GM21723 (cell line): ENCODE measurements around the gene CDV3.
"Not testable (repeated sequence)": the region's sequence is repeated elsewhere in the genome, so short reads cannot be mapped to it uniquely, and the experiment has no call there.

Source experiments
- ATAC-seq: cut with Tn5 transposase; IDR thresholded peaks from one replicate; pipeline ENCODE4 v1.9.1; 2021; ENCODE audit warnings: mild to moderate bottlenecking, moderate library complexity; ENCODE audit not compliant: unreplicated experiment

CDV3 gene, protein sequence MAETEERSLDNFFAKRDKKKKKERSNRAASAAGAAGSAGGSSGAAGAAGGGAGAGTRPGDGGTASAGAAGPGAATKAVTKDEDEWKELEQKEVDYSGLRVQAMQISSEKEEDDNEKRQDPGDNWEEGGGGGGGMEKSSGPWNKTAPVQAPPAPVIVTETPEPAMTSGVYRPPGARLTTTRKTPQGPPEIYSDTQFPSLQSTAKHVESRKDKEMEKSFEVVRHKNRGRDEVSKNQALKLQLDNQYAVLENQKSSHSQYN

DNA sequence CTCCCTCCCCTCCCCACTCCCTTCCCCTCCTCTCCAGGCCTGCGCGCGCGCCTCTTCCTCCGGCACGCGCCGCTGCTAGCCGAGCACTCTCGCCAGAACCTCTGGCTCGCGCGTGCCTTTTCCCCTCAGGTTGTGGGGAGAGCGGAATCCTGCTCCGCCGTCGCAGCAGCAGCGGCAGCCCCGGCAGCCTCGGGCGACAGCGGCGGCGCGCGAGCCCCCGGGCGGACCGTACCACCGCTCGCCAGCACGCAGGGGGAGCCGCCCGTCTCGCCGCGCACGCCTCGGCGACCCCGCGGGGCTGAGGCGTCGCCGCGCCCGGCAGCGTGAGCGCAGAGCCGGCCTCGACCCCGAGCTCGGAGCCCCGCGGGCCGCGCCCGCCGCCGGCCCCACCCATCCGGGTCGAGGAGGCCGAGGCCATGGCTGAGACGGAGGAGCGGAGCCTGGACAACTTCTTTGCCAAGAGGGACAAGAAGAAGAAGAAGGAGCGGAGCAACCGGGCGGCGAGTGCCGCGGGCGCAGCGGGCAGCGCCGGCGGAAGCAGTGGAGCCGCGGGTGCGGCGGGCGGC is at the start of gene CDV3:
Gene CDV3 (plus strand): TSS at position 58 of the 566 bp plus-strand sequence. CDS start 359 bp downstream, at position 417.
- peak; percentile 23 for ATAC-seq

DNA sequence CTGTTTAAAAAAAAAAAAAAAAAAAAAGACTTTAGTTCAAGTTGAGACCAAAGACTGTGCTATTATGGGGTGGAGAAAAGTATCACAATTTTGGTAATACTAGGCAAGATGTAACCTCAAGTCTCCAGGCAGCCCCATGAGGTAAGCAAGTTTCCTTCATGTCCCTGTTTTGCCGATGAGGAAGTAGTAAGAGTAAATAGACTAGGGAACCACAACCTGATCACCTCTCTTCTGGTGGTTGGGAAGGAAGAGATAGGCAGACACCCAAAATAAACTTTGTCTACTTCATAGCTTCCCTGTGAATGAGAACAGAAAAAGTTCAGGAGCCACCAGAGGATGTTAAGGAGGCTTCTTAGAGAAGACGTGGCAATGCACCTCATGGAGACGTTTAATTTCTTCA is 49.7 kb upstream of the CDV3 start:
- ATAC-seq, result not testable (repeated sequence)

DNA sequence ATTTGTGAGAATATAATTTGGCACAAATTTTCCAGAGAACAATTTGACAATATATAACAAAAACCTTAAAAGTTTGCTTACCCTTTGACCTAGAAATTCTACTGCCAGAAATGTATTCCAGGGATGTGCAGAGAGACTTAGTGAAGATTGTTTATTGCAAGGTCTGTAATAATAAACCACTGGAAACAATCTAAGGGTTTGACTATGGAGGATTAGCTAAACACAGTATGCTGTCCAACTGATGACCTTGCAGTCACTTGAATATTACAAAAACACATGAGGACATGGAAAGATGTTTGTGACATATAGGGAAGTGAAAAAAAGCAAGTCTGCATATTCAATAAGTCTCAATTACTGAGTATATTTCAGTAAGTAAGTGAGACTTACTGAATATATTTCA is 48.1 kb upstream of the CDV3 start:
- no peak for ATAC-seq

DNA sequence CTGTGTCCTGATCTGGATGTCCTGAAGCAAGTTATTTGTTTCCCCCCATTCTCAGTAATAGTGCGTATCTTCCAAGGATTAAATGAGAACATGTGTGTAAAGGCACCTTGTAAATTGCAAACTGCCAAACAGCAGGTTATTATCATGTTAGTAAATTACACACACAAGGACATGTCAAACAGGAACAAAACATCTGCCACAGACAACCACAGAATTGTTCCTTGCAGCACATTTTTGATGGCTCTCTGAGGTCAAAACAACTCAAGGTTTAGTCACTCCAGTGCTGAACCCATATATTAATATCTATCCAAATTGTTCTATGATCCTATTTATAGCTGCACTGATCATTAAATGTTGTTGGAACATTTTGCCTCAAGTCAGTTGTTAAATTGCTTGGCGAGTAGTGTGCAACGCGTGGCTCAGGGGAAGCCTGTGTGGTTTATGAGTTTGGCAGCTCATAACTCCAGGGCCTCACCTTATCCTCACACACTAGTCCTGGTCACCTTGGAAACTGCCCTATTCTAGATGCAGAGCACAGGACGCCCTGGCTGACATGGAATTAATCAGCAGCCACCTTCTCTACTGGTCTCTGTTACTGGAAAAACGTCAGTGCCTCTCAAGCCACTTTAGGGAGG is 46.3 kb upstream of the CDV3 start:
- ATAC-seq, result no peak

DNA sequence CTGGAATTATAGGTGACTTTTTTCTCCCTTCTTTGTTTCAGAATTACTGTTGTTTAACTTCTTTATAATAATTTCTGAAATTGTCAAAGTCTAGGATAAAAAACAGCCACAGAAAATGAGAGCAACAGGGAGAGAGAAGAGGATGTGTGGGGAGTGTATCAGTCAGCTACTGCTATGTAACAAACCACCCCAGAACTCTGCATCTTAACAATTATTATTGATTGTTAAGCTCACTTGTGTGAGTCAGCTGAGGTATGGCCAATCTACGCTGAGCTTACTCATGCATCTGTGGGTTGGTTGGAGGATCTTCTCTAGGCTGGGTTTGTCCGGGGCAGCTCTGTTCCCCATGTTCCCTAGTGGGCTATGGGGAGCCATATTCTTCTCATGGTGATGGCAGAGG is 43.7 kb upstream of the CDV3 start:
- no peak for ATAC-seq

DNA sequence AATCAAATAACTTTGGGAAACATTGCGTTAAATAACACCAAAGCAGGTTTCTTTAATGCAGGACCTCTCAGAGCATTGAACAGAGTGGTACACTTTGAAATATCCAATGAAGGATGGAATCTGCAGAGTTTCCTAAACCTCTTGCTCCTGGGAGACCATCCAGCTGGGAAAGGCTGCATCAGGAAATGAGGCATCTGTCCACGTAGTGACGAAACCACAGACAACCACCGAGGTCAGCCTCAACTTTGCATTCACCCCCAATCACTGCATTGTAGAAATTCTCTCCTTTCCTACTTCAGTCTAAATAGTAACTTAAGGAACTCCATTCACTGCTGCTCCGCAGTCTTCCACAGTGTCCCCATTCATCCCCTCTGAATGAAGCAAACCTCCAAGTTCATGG is 41.5 kb upstream of the CDV3 start:
- ATAC-seq, result no peak

DNA sequence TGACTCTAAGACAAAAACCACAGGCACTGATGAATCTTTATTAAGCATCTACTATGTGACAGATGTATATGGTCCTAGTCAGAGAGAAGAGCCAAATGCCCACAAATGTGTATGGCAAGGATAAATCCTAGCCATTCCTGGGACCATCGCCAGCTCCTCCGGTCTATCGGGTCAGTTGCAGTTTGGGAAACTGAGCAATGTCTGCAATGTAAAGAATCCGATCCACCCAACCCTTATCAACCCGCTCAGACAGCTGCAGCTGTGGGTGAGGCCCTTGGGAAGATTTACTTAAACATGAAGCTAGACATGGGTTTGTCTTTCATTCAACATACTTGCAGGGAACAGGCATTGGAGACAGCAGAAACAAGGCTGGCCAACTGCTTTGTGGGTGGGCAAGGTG is 40.5 kb upstream of the CDV3 start:
- ATAC-seq, result no peak

DNA sequence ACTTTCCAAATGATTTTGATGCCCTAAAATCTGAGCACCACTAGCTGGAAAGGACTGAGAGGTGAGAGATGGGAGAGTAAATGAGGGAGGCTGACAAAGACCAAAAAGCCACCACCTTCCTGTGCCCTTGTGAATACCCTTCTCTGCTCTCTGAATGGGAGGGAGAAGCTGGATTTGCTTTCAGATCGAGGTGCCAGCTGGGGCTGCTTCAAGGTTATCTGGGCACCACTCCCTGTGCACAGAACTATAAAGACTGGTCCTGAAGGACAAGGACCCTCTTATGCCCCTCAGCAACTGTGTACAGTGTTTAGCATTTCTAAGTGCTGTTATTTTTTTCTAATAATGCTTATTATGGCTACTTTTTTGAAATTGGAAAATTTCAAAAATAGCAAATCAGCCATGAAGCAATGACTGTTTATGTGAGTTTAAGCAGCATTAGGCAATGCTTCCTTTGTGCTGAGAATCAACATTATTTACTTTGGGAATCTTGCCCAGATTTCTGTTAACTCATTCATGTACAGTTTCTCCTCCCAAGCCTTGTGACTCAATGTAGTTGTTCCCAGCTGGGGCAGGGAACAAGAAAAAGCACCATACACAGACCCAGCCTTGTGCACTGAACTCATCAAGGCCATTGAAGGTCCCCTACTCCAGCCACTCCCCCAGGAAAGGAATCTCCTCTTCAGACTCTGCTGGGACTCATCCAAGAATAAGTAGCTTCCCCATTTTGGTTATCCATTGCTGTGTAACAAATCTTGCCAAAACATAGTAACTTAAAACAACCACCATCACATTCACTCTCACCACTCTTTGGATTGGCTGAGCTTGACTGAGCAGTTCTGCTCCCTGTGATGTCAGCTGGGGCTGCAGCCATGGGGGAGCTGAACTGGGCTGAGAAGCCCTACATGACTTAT is 37.3 kb upstream of the CDV3 start:
- ATAC-seq, result no peak

DNA sequence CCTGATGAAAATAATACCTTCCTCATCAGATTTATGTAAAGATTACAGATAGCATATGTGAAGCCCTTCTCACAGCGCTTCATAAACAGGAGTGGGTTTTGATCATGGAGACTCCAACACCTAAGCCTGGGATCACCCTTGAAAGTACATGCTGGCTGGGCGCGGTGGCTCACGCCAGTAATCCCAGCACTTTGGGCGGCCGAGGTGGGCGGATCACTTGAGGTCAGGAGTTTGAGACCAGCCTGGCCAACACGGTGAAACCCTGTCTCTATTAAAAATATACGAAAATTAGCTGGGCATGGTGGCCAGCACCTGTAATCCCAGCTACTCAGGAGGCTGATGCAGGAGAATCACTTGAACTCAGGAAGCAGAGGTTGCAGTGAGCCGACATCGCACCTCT is 36.4 kb upstream of the CDV3 start:
- ATAC-seq, result not testable (repeated sequence)

DNA sequence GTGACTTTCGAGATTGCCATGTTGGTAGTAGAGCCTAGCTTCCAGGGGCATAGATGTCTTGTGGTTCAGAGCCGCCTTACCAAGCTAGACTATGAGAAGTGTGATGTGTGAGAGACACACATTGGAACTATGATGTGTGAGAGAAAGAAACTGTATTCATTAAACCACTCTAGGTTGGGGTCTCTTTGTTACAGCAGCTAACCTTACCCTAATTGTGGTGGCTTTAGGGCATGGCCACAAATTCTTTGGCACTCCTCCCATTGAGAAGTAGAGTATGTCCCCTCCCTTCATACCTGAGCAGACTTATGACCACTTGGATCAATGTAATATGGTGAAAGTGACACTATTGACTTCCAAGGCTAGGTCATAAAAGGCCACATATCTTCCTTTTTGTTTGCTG is 35.3 kb upstream of the CDV3 start:
- ATAC-seq, result no peak

DNA sequence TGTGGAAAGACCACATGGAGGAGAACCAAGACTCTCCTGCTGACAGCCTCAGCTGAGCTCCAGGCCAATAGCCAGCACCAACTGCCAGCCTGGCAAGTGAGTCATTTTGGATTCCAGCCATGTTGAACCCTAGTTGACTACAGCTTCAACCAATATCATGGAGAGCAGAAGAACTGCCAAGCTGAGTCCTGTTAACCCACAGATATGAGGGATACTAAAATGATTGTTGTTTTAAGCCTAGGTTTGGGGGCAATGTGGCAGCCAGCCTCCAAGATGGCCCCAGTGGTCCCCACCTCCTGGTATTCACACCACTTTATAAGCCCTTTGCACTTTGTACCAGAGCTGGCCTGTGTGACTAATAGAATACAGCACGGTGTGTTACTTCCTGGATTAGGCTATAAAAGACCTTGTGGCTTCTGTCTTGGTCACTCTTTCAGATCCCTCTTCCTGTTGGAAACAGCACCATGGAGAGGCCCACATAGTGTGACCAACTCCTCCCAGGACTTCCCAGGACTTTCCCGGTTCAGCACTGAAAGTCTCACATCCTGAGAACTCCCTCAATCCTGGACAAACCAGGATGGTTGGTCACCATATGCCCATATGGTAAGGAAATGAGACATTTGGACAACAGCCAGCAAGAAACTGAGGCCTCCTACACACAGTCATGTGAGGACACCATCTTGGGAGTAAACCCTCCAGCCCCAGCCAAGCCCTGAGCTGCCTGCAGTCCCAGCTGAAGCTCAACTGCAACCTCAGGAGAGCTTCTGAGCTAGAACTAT is 32.4 kb upstream of the CDV3 start:
- ATAC-seq, result peak; percentile 74

DNA sequence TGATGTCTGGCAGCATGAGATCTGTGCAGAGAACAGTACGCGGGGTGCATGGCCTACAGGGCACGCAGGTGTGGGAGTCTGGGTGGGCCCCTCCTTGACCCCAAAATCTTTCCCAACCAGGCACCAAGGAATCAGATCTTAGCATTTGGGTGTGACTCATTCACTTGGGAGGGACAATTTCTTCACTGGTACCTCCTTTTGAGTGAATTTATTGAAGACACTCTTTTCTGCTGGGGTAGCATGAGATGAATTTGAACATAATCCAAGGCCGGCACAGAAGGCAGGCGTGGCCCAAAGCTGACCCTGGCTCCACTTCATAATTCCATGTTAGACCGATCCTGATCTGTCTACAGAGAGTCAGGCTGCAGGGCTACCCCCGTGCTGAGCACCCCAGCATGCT is 30.6 kb upstream of the CDV3 start:
- no peak for ATAC-seq

DNA sequence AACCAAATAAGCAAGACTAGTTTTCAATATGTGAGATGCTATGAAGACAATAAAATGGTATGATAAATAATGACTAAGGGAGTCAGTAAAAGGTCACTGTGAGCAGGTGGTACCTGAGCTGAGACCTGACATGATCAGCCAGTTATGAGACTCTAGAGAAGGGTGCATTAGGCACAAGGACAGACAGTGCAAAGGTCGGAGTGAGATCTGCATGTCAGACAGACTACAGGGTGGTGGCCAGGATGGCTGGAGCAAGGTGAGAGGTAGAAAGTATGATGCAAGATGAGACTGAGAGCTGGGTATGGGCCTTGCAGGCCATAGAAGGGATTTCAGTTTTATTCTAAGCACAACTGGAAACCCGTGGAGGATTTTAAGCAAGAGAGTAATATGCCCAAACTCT is 28.5 kb upstream of the CDV3 start:
- ATAC-seq, result not testable (repeated sequence)

DNA sequence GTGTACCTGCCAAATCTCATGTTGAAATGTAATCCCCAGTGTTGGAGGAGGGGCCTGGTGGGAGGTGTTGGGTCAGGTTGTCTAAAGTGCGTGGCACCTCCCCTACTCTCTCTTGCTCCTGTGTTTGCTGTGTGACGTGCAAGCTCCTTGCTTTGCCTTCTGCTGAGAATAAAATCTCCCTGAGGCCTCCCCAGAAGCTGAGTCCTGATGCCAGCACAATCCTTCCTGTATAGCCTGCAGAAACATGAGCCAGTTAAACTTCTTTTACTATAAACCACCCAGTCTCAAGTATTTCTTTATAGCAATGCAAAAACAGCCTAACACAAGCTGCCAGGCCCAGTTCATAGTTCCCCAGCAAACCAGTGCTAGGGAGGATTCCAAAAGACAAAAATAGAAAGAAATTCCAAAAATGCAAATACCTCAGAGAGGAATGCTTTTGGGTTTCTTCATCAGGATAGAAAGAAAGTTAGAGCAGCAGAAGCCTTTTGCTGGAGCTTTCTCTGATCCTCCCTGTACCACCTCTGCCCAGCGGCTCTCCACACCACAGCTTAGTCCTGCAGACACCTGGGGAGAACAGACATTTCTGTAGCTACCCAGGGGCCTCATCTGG is 25.9 kb upstream of the CDV3 start:
- no peak for ATAC-seq

DNA sequence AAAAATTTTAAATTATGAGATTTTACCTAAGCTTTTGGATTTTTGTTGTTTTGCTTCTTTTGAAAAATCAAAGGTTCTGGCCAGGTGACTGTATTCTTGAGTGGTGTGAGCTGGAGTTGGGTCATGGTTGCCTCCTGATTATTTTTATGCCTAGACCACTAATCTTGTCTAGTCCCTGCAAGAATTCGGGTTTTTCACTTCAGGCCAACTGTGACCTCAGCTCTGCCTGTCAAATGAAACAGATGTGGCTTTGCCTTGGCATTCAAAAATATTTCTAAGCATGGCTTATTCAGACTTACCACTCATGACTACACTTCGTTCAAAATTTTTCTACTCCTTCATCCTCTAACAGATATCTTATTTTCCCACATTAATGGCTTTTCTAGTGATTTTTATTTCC is 25.4 kb upstream of the CDV3 start:
- no peak for ATAC-seq

DNA sequence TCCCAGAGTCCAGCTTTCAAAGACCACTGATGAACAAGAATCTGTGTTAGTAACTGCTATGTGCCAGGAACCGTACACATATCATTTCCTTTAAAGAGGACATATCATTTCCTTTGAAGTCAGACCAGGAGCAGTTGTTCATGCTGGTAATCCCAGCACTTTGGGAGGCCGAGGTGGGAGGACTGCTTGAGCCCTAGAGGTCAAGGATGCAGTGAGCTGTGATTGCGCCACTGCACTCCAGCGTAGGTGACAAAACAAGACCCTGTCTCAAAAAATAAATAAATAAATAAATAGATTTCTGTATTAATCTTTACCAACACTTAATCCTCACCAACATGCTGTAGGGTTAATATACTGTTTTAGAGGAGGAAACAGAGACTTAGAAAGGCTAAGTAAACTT is 23.9 kb upstream of the CDV3 start:
- no peak for ATAC-seq

DNA sequence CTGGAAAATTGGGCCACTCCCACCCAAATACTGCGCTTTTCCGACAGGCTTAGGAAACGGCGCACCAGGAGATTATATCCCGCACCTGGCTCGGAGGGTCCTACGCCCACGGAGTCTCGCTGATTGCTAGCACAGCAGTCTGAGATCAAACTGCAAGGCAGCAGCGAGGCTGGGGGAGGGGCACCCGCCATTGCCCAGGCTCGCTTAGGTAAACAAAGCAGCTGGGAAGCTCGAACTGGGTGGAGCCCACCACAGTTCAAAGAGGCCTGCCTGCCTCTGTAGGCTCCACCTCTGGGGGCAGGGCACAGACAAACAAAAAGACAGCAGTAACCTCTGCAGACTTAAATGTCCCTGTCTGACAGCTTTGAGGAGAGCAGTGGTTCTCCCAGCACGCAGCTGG is 21.9 kb upstream of the CDV3 start:
- not testable (repeated sequence) for ATAC-seq

DNA sequence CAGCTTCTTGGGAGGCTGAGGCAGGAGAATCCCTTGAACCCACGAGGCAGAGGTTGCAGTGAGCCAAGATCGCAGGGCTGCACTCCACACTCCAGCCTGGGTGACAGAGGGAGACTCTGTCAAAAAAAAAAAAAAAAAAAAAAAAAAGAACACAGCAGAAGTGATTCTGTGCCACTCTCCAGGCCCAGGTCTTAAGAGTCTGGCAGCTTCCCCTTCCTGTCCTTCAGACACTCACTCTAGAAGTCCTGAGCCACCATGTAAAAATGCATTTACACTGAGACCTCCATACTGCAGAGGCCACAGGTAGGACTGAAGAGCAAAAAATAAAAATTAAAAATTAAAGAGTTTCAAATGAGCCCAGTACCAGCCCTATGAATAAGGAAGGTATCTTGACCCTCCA is 11.8 kb upstream of the CDV3 start:
- no peak for ATAC-seq

DNA sequence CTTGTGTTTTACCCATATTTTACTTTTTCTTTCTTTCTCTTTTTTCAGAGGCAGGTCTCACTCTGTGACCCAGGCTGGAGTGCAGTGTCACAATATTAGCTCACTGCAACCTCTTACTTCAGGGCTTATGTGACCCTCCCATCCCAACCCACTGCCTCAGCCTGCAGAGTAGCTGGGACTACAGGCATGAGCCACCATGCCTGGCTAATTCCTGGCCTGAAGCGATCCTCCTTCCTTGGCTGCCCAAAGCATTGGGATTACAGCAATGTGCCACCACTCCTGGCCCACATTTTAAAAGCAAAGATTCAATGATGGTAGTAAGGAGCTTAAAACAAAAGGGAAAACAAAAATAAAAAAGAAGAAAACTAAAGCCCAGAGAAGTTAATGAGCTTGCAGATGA is 11.1 kb upstream of the CDV3 start:
- ATAC-seq, result no peak

DNA sequence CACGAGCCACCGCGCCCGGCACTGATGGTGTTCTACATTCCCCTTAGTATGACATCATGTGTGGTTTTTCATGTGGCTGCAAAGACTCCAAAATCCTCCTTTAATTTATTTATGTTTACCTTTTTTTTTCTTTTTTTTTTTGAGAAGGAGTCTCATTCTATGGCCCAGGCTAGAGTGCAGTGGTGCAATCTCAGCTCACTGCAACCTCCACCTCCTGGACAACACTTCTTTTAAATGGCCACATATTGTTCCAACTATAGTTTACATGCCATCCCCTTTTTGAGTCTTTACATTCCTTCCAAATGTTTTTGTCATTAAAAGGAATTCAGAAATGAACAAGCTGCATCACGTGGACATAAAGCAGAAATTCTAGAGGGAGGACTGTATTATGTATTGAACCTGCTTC is 10.3 kb upstream of the CDV3 start:
- no peak for ATAC-seq
